Panc1 (cell line): ENCODE results near the gene ATP11C.

Source experiments
- CTCF ChIP-seq: fragments of 450-650 bp; IDR thresholded peaks from 2 replicates; pipeline ENCODE4 v1.5.1; 2017; ENCODE audit warnings: mild to moderate bottlenecking
- REST ChIP-seq, 2 experiments: IDR thresholded peaks; 2 replicates each; pipeline ENCODE4 v1.6.1; 2011 to 2012; ENCODE audit warnings: low read depth in 2 of 2, control low read depth in 1 of 2, low read length in 1 of 2, mild to moderate bottlenecking in 1 of 2, moderate library complexity in 1 of 2; ENCODE audit not compliant: insufficient read depth in 1 of 2

GRCh38 chrX:139864640-139865039, 68.2 kb downstream of the ATP11C start:
- TF ChIP-seq CTCF = no peak
- TF ChIP-seq REST (IDR thresholded peaks at IDR 0.05; ENCODE audit: insufficient read depth in 1 of 2, low read depth in 2 of 2, low read length in 1 of 2) = no peak
